Left ventricle myocardium superior (tissue), 1 donor: ENCODE results near the gene HLA-DQB1. TPM values are rescaled to one million over a fixed set of nuclear protein-coding genes. Genes with fewer than 3 reads are reported as not detected.
A peak's percentile ranks its signal among the peaks of the same experiment; 100 is the strongest.
"Not testable (repeated sequence)": the region's sequence is repeated elsewhere in the genome, so short reads cannot be mapped to it uniquely, and the experiment has no call there.

Experiments
- ATAC-seq: fragments of 200-7000 bp; cut with Tn5 transposase; one replicate; pipeline ENCODE4 v1.9.1; 2020; ENCODE audit warnings: mild to moderate bottlenecking, moderate library complexity
- DNase-seq: peaks from one replicate; pipeline ENCODE4 v3.0.0-alpha.2; 2020
- intact Hi-C: fragments of 100-400 bp; cut with micrococcal nuclease; formaldehyde crosslinking; loops from one replicate; pipeline ENCODE4 v1.11.0; 2022
- total RNA-seq: library from RNA; stranded (reverse); fragmentation: NEBNext Ultra II Directional; extraction: Animal tissue kit (Norgen Biotek cat#: 25700); gene quantifications from one replicate; pipeline ENCODE4 v1.2.1, GENCODE V29; 2021
- donor health status: DM: no; HTN: yes; CAD: no; lungs with severe emphysema.

The HLA-DQB1 gene
- total RNA-seq, 1 donor from 2014 or later, result 4.4 TPM

GRCh38 chr6:32665661-32666060 lies 796 bp downstream of the HLA-DQB1 start:
- intact Hi-C loops, result loop anchor here (2.0 kb wide), 1 partner anchor 97 kb away; the partner anchor contains the start of gene HLA-DQB2

DNA sequence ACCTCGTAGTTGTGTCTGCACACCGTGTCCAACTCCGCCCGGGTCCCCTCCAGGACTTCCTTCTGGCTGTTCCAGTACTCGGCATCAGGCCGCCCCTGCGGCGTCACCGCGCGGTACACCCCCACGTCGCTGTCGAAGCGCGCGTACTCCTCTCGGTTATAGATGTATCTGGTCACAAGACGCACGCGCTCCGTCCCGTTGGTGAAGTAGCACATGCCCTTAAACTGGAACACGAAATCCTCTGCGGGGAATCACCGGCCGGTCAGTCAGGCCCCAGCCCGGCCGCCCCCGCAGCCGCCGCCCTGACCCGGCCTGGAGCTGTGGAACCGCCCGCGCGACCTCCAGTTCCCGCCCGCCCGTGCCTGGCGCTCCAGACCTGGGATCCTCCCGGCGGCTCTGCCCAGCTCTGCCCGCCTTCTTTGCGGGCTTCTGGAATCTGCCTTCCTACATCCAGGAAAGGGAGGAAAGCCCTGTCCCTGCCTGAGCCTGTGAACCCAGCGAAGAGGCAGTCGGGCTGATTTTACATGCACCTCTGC lies 1.6 kb downstream of the HLA-DQB1 start:
- ATAC-seq (peak; percentile 82), DNase-seq (peak; percentile 51)
- intact Hi-C loops, result loop anchor here (2.0 kb wide), 1 partner anchor 98 kb away; the partner anchor contains the start of gene HLA-DQB2

More at GRCh38 chr6:32665661-32666060, 796 bp downstream of the HLA-DQB1 start:
- DNase-seq (no peak), ATAC-seq (no peak)

- ATAC-seq, result no peak
- DNase-seq, result no peak
- intact Hi-C loops, result loop anchor here (2.0 kb wide), 1 partner anchor 98 kb away; the partner anchor contains the start of gene HLA-DQB2
Measured at GRCh38 chr6:32664354-32664753, 2.1 kb downstream of the HLA-DQB1 start.

GRCh38 chr6:32662836-32663235 lies 3.6 kb downstream of the HLA-DQB1 start:
- no peak for DNase-seq
- intact Hi-C loops, result no loop called here
- ATAC-seq, result no peak

GRCh38 chr6:32662099-32662498 lies 4.4 kb downstream of the HLA-DQB1 start:
- intact Hi-C loops, result no loop called here
- ATAC-seq (no peak), DNase-seq (no peak)

DNA sequence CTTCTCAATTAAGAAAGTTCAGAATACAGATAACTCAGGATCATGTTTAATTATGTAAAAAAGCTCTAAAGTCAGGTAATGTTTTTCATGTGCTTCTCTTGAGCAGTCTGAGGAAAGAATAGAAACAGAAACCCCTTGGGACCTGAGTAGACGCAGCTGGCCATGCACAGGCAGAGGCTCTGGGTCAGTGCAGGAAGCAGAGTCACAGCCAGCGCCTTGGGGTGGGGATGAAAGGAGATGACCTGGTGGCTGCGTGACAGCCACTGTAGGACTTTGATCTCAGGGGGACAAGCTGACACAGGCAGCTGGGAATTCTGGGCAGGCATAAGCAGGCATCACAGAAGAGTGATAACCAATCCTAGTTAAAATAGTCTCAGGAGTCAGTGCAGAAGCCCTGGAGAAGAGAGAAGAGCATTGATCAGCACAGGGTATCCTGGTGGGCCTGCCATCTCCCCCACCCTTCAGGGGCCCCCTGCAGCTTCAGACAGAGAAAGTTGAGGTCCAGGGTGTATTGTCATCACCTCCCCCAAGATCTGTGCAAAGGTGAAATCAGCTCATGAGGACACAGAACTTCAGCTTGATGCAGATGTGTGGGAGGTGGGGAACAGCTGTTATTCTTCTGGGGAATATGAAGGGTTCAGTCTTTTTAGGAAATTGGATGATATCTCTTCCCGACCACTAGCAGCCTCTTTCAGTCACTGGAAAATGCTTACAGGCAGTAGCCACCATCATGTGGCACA lies 6.4 kb downstream of the HLA-DQB1 start:
- ATAC-seq (no peak), DNase-seq (no peak)
- intact Hi-C loops, result no loop called here

GRCh38 chr6:32658268-32658897 lies 8.1 kb downstream of the HLA-DQB1 start:
- no peak for DNase-seq
- intact Hi-C loops, result no loop called here
- ATAC-seq, result no peak

DNA sequence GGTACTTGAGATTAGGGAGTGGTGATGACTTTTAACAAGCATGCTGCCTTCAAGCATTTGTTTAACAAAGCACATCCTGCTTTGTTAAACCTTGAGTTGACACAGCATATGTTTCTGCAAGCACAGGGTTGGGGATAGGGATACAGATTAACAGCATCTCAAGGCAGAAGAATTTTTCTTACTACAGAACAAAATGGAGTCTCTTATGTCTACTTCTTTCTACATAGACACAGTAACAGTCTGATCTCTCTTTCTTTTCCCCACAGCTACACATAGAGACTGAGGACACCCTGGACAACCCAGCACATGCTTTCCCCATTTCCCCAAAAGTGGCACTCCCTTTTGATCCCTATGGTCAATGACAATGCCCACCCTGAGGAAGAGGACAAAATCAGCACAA lies 8.6 kb downstream of the HLA-DQB1 start:
- DNase-seq, intact Hi-C loops, ATAC-seq: not testable (repeated sequence)

- ATAC-seq, DNase-seq, intact Hi-C loops: not testable (repeated sequence)
Measured at GRCh38 chr6:32657329-32657728, 9.1 kb downstream of the HLA-DQB1 start.

DNA sequence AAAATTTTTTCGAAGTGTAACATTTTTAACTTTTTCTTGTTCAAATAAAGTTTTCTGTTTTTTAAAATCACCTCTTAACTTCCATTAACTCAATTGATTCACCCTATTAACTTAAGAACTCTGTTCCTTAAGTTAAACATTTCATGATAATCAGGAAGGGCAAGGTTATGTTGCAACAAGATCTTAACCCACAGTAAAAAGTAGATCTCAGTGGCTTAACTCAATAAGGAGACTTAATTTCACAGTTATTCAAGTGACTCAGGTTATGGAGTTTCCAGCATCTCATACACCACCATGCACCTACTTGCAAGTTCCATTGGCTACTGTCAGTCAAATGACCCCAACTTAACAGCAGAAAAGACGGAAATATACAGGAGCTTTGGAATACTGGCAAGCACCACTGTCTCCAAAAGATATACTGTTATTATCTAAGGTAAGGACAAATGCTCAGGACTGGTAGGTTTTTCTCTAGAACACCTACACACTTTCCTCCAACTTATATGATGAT lies 11.2 kb downstream of the HLA-DQB1 start:
- ATAC-seq, result no peak
- intact Hi-C loops, result no loop called here
- no peak for DNase-seq

- no peak for DNase-seq
- intact Hi-C loops, result no loop called here
- no peak for ATAC-seq
Measured at GRCh38 chr6:32645047-32645703, 21.3 kb downstream of the HLA-DQB1 start.

GRCh38 chr6:32643904-32644303 lies 22.6 kb downstream of the HLA-DQB1 start:
- intact Hi-C loops, result no loop called here
- DNase-seq (no peak), ATAC-seq (no peak)

DNA sequence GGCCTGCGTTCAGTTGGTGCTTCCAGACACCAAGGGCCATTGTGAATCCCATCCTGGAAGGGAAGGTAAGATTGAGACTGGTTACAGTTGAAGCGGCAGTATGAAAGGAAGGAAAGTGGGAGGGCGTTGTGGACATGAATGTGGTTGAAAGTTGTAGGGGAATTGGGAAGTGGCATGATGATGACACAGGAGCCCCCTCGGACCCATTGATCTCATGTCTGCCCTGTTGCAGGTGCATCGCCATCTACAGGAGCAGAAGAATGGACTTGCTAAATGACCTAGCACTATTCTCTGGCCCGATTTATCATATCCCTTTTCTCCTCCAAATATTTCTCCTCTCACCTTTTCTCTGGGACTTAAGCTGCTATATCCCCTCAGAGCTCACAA lies 23.7 kb downstream of the HLA-DQB1 start:
- intact Hi-C loops, result no loop called here
- DNase-seq (no peak), ATAC-seq (no peak)

GRCh38 chr6:32641785-32642719 lies 24.4 kb downstream of the HLA-DQB1 start:
- ATAC-seq, intact Hi-C loops, DNase-seq: not testable (repeated sequence)

DNA sequence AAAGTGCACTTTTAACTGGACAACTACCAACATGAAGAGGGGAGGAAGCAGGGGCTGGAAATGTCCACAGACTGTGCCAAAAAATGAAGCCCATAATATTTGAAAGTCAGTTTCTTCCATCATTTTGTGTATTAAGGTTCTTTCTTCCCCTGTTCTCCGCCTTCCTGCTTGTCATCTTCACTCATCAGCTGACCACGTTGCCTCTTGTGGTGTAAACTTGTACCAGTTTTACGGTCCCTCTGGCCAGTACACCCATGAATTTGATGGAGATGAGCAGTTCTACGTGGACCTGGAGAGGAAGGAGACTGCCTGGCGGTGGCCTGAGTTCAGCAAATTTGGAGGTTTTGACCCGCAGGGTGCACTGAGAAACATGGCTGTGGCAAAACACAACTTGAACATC lies 25.3 kb downstream of the HLA-DQB1 start:
- no peak for ATAC-seq
- DNase-seq, result no peak
- intact Hi-C loops, result no loop called here

DNA sequence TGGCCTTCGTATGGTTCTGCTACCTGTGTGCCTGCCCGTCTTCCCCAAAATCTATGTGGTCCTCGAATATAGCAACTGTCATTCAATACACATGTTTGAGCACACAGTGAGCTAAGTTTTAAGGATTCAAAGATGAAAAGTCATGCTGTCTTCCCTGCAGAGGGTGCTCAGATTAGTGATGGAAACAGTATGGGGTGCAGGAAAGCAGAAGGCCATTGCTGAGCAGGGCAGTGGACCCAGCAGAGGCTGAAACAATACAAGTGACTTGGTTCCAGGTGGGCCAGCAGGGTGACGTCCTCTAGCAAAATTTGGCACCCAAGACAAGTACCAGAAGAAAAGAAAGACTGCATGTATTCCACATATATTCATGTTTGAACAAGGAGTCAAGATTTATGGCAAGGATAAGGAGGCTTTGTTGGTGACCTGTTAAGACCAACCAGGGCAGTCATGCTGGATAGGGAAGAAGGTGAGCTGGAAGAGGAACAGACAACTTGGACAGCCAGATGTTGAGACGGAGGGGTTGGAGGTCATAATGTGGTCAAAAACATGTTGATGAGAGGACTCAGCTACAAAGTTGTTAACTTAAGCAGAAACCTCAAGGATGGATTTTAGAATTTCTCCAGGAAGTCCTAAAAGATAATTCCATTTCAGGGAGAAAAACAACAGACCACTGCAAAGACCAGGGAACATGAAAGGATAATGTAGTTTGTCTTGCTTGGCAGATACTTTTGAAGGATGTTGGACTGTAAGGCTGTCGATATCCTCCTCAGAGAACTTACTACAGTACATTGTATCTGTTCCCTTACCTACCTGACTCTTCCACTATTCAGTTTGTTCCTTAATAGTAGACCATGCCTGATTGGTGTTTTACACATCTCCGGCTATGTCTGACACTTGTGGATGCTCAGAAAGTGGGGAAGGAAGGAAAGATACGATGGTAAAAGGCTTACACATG lies 26.7 kb downstream of the HLA-DQB1 start:
- ATAC-seq, result no peak
- no peak for DNase-seq
- intact Hi-C loops, result no loop called here

DNA sequence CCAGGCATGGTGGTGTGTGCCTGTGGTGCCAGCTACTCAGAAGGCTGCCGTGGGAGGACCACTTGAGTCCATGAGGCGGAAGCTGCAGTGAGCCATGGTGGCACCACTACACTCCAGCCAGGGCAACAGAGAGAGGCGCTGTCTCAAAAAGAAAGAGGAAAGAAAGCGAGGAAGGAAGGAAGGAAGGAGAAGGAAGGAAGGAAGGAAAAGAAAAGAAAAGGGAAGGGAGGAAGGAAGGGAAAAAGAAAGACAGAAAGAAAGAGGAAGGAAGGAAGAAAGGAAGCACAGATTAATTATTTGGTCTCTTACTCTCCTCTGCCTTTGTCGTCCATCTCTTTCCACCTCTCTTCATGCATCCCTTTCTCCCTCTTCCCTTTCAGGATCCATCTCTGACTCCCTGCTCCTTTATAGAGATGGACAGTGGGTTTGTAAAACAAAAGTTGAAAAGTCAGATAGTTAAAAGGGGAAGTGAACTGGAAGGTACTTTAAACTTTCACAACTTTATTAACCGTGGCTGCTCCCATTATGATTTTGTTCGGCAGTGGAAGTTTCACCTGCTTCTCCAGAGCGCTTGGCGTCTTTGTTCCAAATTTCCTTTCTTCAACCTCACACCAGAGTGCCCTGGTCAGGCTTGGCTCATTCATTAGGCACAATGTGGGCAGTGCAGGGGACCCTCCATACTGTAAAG lies 27.8 kb downstream of the HLA-DQB1 start:
- intact Hi-C loops, result no loop called here
- ATAC-seq (no peak), DNase-seq (no peak)
